Measurements from ENCODE around the gene B4GALT3.
"Not testable (repeated sequence)": the region's sequence is repeated elsewhere in the genome, so short reads cannot be mapped to it uniquely, and the experiment has no call there.

The B4GALT3 gene

DNA sequence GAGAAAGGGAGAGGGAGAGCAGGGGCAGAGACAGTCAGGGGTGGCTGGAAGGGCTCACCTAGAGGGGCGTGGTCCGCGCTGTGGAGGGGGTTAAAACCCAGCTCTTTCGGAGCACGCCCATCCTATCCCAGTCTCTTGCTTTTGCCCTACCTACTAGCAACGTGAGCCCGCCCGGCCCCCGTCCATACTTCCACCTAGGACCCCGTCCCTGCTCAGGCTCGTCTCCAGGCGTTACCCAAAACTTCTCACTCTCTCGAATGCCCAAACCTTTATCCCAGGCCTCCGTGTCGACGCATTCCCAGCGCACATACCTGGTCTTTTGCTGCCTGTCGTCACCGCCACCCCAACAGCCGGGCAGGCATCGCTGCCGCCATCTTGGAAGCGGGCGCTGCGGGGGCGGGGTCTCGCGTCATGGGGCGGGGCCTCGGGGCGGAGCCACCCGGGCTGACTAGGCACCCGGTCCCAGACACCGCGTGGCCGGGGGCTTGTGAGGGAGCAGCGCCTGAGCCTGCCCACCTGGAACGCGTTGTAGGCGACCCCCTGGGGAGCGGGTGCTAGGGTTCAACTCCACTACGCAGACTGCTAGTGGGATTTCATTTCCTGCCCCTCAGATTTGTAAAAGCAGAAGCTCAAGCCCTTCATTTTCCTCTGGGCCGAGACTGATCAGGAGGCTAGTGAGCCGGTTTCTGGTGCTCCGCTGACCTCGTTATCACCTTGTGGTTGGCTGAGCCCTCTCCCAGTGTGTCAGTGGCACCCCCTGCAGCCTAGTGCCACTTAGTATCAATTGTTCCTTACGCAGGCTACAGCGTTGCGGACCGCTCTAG is at the start of gene B4GALT3:
Gene B4GALT3 (minus strand): TSS at position 396 of the 824 bp plus-strand sequence. CDS start 1,447 bp downstream, outside the sequence.
- peak; percentile 85 for DNase-seq (ENCODE audit: low spot score)

DNA sequence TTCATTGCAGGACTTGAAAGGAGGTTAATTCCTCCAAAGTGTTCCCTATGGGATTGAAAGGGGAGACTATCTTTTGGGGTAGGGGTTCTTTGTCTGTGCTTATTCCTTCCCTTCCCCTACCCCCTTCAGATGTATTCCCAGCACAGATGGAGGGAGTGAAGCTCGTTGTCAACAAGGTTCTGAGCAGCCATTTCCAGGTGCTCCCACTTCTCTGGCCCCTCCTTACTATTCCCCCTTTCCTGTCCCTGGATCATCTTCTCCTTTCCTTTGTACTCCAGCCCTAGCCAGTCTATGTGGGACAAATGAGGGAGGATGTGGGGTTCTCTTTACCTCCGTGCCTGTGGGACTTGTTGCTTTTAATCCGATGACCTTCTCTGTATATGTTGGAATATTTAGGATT is 49.5 kb upstream of the B4GALT3 start:
- DNase-seq (ENCODE audit: low spot score) = no peak

DNA sequence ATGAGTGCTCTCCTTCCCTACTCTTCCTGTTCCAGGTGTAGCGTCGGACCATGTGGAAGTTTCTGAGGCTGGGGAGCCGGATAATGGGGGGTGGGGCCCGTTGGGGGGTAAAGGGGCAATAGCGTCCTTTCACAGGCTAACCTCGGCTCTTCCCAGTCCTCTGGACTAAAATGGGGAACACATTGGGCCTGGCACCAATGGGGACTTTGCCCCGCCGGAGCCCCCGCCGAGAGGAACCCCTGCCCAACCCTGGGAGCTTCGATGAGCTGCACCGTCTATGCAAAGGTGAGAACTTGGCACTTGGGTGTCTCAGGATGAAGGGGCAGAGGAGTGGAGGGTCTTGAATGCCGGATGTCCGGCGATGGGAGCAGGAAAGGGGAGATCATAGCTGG is 49.0 kb upstream of the B4GALT3 start:
- peak; percentile 14 for DNase-seq (ENCODE audit: low spot score)

DNA sequence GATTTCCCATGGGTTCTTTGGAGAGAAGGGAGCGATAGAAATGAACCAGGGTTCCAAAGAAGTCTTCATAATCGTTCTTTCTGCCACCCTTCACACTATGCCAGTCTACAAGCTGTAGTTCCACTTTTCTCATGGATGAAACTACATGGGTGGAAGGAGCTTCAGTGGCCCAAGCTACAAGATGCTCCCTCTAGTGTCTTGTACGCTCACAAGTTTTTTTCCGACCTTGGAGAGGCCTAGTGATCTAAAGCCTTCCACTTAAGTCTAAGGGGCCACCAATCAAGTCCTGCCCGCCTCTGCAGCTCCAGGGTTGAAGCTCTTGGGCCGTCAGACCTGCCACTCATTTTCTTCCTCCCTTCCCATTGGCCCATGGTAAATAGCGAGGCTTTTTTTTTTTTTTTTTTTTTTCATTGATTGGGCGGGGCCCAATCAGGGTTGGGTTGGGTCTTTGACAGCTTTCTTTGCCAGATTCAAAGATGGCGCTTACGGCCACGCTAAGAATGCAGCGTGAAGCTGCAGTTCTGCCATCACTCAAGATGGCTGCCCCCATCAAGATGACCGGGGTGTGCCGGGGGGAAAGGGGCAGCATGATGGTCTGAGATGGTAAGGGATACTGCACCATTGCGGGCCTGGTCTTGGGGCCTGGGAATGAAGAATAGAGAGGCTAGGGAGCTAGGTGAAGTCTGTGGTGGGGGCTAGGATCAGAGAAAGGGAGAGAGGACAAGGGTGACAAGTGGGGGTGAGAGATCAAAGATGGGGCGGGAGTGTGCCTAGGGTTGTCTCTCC is 48.4 kb upstream of the B4GALT3 start, which contains the start of gene TOMM40L:
Gene TOMM40L (plus strand): TSS at position 527 of the 786 bp plus-strand sequence. CDS start 430 bp downstream, outside the sequence.
- peak; percentile 99 for DNase-seq (ENCODE audit: low spot score)

DNA sequence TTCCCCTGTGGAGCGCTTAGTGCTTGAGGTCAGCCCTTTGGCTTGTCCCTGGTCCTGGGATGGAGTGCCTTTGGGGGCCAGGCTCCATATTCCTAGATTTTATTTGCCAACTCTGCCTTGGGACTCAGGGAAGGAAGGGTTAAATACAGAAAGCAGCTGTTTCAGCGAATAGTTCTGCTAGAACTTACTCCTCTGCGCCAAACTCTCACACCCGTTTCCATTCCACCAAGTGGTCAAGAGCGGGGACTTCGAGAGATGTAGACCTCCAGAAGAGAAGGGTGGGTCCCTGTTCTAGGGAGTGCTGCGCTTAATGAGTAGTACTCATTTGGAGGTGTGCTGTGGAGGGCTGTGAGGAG is 47.8 kb upstream of the B4GALT3 start:
- no peak for DNase-seq (ENCODE audit: low spot score)

DNA sequence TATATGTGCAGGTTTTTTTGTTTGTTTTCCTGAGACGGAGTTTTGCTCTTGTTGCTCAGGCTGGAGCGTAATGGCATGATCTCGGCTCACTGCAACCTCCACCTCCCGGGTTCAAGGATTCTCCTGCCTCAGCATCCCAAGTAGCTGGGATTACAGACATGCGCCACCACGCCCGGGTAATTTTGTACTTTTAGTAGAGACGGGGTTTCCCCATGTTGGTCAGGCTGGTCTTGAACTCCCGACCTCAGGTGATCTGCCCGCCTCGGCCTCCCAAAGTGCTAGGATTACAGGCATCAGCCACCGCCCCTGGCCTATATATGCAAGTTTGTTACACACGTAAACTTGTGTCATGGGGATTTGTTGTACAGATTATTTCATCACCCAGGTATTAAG is 47.4 kb upstream of the B4GALT3 start:
- not testable (repeated sequence) for DNase-seq (ENCODE audit: low spot score)

DNA sequence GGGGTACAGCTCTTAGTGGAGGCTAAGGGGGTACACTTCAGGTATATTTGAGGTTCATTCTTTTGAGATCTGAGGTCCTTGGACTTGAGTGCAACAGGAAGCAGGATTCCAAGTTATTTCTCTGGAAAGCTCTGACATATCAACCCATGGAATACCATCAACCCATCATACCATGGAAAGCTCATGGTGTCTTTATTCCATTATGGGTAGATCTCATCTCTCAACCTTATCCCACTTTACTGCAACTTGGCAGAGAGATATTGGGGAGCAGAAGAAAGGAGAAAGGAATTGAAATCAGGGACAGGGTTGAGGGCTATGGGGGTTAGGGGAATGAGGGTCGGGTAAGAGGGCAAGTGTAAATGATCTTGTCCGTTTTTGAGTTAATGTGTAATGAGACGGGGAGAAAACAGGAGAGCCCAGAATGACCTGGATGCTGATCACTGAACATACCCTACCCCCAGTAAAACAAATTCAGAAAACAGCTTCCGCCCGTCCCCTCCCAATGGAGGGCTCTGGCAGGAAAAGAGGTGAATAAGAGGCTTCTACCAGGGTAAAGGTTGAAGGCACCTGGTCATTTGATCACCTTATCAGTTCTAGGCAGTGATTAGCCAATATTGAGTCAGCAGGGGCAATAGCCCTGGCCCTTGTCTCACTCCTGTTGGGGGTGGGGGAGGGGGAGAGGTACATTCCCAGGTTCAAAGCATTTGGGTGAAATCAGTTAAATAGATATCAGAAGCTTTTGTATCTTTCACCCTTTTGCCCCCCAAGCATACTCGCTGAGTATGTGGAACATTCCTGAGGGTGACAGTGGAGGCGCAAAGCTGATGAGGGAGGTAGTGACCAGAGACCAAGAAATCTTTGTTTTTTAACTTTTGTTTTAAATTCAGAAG is 46.7 kb upstream of the B4GALT3 start:
- no peak for DNase-seq (ENCODE audit: low spot score)

DNA sequence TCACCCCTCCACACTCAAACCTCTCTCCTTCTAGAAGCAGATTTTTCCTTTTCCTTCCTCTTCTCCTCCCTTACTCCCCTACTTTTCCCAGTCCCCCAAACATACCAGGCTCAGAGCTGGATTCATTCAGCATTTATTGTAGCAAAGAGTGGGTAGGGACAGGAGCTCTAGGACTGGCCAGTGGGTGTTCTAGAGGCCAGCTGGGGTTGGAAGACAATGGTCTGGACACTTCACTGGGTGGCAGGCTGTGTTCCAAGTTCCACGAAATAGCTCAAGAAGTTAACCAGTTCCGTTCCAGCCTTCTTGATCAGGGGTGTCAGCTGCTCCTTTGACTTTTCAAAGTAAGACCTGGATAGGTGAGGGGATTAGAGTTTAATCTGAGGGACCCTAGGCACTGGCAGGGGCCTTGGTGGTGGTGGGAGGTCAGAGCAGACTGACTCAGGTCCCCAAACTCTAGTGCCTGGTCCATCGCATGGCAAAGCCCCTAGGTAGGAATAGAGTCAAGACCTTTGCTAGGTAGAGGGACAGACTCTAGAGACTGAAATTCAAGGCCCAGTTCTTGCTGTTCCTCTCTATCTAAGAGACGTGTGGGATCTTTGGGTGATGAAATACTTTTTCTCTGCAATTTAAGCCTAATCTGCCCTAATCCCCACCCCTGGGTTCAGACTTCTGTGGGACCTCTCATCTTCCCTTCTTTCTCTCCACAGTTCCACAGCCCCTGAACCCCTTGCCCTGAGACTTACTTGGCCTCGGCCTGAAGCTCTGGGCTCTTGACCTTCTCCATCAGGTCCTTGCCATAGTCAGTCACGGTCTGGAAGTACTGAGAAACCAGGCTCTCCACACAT is 45.1 kb upstream of the B4GALT3 start:
- no peak for DNase-seq (ENCODE audit: low spot score)

DNA sequence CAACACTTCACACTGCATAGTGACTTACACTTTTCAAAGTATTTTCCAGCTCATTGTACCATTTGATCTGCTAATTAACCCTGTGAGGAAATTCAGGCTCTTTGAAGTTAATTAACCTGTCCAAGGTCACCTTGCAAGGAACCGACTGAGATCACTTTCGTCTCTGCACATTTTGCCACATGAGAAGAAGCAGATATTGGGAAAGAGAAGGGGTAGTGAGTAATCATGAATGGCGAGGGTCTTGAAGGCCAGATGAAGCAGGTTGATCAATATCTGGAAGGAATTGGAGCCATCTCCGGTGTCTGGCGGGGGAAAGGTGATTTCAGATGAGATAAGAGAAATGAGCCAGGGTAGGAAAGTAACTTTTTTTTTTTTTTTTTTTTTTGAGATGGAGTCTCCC is 42.7 kb upstream of the B4GALT3 start:
- no peak for DNase-seq (ENCODE audit: low spot score)

DNA sequence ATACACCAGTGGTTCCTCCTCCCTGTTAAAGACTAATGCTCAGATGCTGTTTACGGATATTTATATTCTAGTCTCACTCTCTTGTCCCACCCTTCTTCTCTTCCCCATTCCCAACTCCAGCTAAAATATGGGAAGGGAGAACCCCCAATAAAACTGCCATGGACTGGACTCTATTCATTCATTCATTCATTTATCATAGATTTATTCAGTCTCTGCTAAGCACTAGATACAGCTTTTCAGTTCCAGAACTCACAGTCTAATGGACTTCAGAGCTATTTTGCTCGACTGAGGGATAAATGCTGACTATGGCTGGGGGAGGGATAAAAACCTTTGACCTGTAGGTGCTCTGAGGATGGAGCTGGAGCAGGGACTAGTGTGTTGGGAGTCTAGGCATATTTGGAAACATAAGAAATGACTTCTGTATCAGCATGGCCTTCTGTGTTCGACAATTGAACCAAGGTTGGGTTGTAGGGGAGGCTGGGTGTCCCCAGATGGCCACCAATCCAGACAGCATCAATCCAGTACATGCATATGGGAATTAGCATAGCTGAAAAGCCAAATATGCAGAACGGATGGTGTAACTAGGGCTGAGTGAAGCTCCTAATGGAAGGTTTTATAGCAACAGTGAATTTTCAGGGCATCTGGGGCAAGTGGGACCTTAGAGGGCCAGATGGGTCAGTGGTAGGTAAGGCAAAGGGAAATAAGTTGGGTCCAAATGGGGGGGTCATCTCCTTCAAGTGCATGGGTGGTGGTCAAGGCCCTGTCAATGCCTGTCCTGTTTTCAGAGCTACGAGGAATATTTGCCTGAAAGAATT is 42.0 kb upstream of the B4GALT3 start:
- no peak for DNase-seq (ENCODE audit: low spot score)

DNA sequence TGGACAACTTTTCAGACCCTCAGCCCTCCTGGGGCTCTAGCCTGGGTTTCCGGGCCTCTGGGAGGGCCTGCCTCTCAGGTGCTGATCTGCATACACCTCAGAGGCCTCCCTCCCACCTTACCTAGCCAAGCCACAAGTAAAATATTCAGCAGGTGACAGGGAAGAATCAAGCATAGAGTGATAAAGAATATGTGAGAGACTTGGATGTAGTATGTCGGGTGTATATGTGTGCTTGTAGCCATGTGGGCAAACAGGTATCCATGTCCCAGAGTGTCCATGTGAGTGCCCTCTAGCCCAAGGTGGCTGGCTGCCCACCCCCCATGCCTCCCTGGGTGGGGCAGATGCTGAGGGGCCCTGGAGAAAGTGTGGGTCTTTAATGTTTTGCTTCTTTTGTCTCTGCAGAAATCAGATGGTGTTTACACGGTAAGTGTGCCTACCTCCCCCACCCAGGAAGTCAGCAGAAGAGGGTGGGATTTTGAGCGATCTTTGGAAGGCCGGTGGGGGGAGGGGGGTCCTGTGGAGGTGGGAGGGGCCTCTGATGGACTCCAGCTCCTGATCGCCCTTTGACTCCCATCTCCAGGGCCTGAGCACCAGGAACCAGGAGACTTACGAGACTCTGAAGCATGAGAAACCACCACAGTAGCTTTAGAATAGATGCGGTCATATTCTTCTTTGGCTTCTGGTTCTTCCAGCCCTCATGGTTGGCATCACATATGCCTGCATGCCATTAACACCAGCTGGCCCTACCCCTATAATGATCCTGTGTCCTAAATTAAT is 41.2 kb upstream of the B4GALT3 start:
- DNase-seq (ENCODE audit: low spot score) = no peak

DNA sequence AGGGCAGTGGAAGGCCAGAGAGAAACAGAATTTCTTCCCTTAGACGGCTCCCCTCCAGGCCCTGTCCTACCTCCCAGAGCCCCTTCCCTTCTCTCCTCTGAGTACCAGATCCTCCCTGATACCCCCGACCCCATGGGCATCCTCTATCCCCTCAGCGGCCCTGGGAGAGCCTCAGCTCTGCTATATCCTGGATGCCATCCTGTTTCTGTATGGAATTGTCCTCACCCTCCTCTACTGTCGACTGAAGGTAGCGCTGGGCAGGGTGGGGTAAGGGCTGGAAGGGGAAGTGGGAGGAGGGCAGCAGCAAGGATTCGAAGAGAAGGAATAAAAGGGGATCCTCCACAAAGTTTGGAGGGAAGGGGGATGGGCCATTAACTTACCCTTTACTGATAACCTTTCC is 40.5 kb upstream of the B4GALT3 start:
- DNase-seq (ENCODE audit: low spot score) = no peak

DNA sequence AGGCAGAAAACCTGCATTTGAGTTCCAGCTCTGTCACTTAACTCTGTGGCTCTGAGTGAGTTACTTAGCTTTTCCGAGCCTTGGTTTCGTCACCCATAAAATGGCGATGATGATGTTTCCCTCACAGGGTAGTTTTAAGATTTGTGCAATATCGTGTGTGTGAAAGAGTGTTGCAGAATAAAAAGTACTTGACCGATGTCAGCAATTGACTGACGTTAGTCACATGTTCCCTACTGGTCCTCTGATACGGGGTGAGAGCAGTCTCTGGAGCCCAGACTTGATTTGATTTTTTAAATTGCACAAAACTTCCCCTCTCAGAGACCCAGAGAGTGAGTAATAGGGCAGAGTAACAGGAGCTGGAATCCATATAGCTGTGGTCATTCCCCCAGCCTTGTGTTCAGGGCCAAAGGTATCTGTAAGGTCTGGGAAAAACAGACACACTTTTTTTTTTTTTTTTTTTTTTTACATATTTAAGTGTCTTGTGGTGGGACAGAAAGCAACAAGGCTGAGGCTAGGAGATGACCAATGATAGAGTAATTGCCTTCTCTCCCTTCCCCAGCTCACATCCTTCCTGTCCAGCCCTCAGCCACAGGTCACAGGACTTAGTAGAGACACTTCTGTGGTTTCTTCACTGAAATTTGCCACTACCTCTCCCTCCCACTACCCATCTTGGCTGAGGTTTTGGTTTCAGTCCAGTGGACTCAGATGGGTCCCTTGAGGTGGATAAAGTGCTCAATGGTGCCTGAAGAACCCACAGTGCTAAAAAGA is 39.8 kb upstream of the B4GALT3 start:
- no peak for DNase-seq (ENCODE audit: low spot score)

DNA sequence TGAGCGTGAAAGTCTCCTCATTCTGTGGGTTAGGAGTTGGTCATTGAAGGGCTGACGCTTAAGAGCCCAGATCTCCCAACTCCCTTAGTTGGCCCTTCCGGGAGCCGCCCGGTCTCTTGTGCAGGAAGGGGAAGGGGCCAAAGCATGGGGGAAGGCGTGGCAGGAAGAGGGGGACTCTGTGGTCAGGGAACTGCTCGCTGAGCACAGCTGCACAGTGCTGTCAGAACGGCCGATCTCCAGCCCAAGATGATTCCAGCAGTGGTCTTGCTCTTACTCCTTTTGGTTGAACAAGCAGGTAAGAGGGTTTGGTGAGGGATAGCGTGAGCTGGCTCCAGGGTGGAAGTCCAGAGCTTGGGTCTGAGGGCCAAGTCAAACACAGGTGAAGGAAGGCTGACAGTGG is 37.8 kb upstream of the B4GALT3 start, which contains the start of gene FCER1G:
Gene FCER1G (plus strand): TSS at position 220 of the 400 bp plus-strand sequence. CDS start 27 bp downstream, at position 247.
- DNase-seq (ENCODE audit: low spot score) = no peak

DNA sequence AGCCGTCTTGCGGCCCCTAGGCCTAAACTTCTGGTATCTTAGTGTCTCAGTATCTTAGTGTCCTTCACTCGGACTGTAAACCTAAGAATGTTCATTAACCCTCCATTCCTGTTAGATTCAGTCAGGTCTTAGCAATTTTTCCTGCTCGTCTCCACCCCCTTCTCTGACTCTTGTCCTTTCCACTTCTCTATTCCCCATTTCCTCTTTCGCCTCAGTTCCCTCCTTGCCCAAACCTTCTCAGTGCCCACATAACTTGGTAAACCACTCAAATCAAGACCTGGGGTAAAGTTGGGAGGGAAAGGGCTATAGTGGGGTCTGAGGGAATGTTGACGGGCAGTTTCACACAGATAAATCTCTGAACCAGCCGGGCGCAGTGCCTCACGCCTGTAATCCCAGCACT is 37.1 kb upstream of the B4GALT3 start:
- DNase-seq (ENCODE audit: low spot score) = peak; percentile 23

DNA sequence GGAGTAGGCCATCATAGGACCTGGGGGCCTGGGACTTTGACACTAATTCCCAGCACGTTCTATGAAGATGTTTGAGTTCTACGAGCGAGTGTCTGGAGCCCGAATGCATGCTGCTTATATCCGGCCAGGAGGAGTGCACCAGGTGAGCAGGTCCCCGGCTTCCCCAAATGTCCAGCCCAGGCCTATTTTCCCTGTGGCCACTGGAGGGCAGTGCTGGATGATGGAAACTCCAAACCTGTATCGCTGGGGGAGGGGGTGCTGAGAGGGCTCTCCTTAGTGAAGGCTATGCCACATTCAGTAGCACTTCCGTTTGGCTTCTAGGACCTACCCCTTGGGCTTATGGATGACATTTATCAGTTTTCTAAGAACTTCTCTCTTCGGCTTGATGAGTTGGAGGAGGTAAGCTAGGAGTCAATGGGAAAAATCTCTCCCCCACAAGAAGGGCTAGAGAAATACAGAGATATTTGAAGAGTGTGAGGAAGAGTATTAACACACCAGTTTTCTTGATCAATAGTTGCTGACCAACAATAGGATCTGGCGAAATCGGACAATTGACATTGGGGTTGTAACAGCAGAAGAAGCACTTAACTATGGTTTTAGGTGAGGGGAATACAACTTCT is 32.6 kb upstream of the B4GALT3 start:
- peak; percentile 72 for DNase-seq (ENCODE audit: low spot score)

DNA sequence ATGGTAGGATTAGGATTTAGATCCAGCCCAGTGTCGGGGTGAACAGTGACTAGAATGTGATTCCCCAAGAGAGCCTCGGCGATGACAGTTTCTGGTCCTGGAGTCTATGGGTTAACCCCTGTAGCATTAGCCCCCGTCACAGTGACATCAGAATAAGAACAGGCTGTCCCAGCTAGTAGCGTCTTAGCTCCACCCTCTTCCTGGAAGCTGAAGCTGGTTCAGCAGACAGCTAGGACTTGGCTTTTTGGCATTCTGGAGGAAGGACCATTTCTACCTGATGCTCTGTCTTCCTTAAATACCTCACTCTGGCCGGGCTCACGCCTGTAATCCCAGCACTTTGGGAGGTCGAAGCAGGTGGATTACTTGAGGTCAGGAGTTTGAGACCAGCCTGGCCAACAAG is 29.9 kb upstream of the B4GALT3 start:
- no peak for DNase-seq (ENCODE audit: low spot score)

All from globus pallidus (tissue), 1 donor.